ENCODE results near the gene ITGB3.
"Not testable (repeated sequence)": the region's sequence is repeated elsewhere in the genome, so short reads cannot be mapped to it uniquely, and the experiment has no call there.

DNA sequence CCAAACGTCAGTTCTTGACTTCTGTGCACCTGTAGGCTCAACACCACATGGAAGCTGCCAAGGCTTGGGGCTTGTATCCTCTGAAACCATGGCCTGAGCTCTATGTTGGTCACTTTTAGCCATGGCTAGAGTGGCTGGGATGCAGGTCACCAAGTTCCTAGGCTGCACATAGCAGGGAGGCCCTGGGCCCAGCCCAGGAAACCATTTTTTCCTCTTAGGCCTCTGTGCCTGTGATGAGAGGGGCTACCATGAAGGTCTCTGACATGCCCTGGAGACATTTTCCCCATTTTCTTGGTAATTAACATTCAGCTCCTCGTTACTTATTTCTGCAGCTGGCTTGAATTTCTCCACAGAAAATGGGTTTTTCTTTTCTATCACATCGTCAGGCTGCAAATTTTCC lies 15.3 kb downstream of the ITGB3 start:
- TF ChIP-seq, protein P1, sequence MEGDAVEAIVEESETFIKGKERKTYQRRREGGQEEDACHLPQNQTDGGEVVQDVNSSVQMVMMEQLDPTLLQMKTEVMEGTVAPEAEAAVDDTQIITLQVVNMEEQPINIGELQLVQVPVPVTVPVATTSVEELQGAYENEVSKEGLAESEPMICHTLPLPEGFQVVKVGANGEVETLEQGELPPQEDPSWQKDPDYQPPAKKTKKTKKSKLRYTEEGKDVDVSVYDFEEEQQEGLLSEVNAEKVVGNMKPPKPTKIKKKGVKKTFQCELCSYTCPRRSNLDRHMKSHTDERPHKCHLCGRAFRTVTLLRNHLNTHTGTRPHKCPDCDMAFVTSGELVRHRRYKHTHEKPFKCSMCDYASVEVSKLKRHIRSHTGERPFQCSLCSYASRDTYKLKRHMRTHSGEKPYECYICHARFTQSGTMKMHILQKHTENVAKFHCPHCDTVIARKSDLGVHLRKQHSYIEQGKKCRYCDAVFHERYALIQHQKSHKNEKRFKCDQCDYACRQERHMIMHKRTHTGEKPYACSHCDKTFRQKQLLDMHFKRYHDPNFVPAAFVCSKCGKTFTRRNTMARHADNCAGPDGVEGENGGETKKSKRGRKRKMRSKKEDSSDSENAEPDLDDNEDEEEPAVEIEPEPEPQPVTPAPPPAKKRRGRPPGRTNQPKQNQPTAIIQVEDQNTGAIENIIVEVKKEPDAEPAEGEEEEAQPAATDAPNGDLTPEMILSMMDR (IDR thresholded peaks at IDR 0.05; ENCODE audit: borderline replicate concordance, extremely low read depth, low read length, poor library complexity, severe bottlenecking), result not testable (repeated sequence)
- TF ChIP-seq EZH2 (IDR thresholded peaks at IDR 0.05; ENCODE audit: borderline replicate concordance, low read depth, low read length, severe bottlenecking), result not testable (repeated sequence)
